Measurements from ENCODE around the gene HDGF.

DNA sequence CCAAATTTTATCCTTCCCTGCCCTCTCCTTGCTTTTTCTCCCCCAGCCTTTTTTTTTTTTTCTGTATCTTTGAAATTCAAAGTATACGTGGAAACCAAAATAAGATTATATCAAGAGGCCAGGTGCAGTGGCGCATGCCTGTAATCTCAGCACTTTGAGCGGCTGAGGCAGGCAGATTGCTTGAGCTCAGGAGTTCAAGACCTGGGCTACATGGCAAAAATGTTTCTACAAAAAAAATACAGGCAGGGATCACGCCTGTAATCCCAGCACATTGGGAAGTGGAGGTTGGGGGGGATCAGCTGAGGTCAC is 9.3 kb upstream of the HDGF start:
- no peak for TF ChIP-seq POLR2A (IDR thresholded peaks at IDR 0.05)
- no peak for TF ChIP-seq CTCF (IDR thresholded peaks at IDR 0.05)

All from testis (tissue), 2 donors.